T-cell (primary cell): ENCODE results near the gene PTGDR2. TPM values are rescaled to one million over a fixed set of nuclear protein-coding genes. Genes with fewer than 3 reads are reported as not detected.

ENCODE experiments used
- ATAC-seq, 4 experiments: fragments of 200-7000 bp in 3 of 4; fragments of 150-1000 bp in 1 of 4; cut with Tn5 transposase; replicated peaks in 1 of 4; 1 replicate in 3 of 4; 2 replicates in 1 of 4; pipeline ENCODE4 v1.10.0; 2021; ENCODE audit warnings: moderate library complexity in 3 of 4, mild to moderate bottlenecking in 2 of 4, moderate number of reproducible peaks in 1 of 4
- CTCF ChIA-PET, 2 donors: fragments of 300-600 bp; sonication (Branson Sonifier 250); formaldehyde crosslinking; loops; one replicate each; lab custom pipeline; 2022; ENCODE audit warnings: antibody characterized with exemption in 2 of 2; lab: Charles Lee
- POLR2A ChIA-PET, 2 donors: fragments of 300-600 bp; sonication (Branson Sonifier 250); formaldehyde crosslinking; loops; one replicate each; lab custom pipeline; 2022; ENCODE audit warnings: antibody characterized with exemption in 2 of 2; lab: Charles Lee
- DNase-seq, 35 experiments: peaks; one replicate each; pipeline versions ENCODE4 v3.0.0 to v3.0.0-alpha.2; 2013 to 2023
- H3K27ac ChIP-seq: one replicate; pipeline ENCODE4 v1.5.1; 2013; ENCODE audit warnings: low read length
- H3K27me3 ChIP-seq, 2 experiments: replicated peaks in 1 of 2; 1 replicate in 1 of 2; 2 replicates in 1 of 2; pipeline versions ENCODE4 v1.6.1 to v1.7.0; 2013; ENCODE audit warnings: low read length in 1 of 2, mixed read lengths in 1 of 2; ENCODE audit not compliant: control insufficient read depth in 2 of 2, insufficient read depth in 2 of 2; ENCODE audit errors: extremely low read depth in 1 of 2
- H3K36me3 ChIP-seq, 2 donors: 1 replicate in 1 of 2; 2 replicates in 1 of 2; pipeline versions ENCODE4 v1.6.1 to v1.7.0; 2013; ENCODE audit warnings: low read length in 1 of 2; ENCODE audit not compliant: control insufficient read depth in 2 of 2, insufficient read depth in 1 of 2; ENCODE audit errors: extremely low read depth in 1 of 2
- H3K4me1 ChIP-seq, 2 experiments: 1 replicate in 1 of 2; 2 replicates in 1 of 2; pipeline versions ENCODE4 v1.6.1 to v1.7.0; 2013; ENCODE audit warnings: low read length in 2 of 2, mixed read lengths in 1 of 2; ENCODE audit not compliant: insufficient read depth in 2 of 2, control insufficient read depth in 1 of 2; ENCODE audit errors: extremely low read depth in 1 of 2
- H3K4me3 ChIP-seq, 2 donors: 1 replicate in 1 of 2; 2 replicates in 1 of 2; pipeline versions ENCODE4 v1.5.1 to v1.7.0; 2013; ENCODE audit warnings: mild to moderate bottlenecking in 2 of 2, low read length in 1 of 2, moderate library complexity in 1 of 2; ENCODE audit not compliant: control insufficient read depth in 1 of 2; ENCODE audit errors: extremely low read depth in 1 of 2
- H3K9me3 ChIP-seq: 2 replicates; pipeline ENCODE4 v1.7.0; 2013
- H3K27ac Mint-ChIP-seq, 2 donors: one replicate each; pipeline ENCODE4 v1.8.0; 2020 to 2021; ENCODE audit warnings: mild to moderate bottlenecking in 2 of 2, mixed read lengths in 2 of 2
- H3K27me3 Mint-ChIP-seq, 2 donors: one replicate each; pipeline ENCODE4 v1.8.0; 2021 to 2022; ENCODE audit warnings: mixed read lengths in 2 of 2
- H3K36me3 Mint-ChIP-seq: one replicate; pipeline ENCODE4 v1.8.0; 2021; ENCODE audit warnings: mixed read lengths
- H3K4me1 Mint-ChIP-seq, 3 donors: one replicate each; pipeline ENCODE4 v1.8.0; 2020 to 2022; ENCODE audit warnings: mixed read lengths in 3 of 3, mild to moderate bottlenecking in 1 of 3
- H3K4me3 Mint-ChIP-seq, 3 donors: one replicate each; pipeline ENCODE4 v1.8.0; 2020 to 2022; ENCODE audit warnings: mild to moderate bottlenecking in 3 of 3, mixed read lengths in 3 of 3, moderate library complexity in 3 of 3
- H3K9me3 Mint-ChIP-seq, 3 donors: one replicate each; pipeline ENCODE4 v1.8.0; 2020 to 2022; ENCODE audit warnings: mixed read lengths in 3 of 3
- WGBS: methylation state at CpG from one replicate; pipeline ENCODE4 v1.1.5; 2013; ENCODE audit warnings: missing lambda C conversion rate; ENCODE audit not compliant: insufficient coverage; 5-methylcytosine and 5-hydroxymethylcytosine counted together
- total RNA-seq, 35 experiments: library from RNA in 6 of 35; stranded (reverse) in 6 of 35; fragments of 120-200 nt in 1 of 35; gene quantifications; one replicate each; pipeline versions ENCODE4 v1.2.1 to v1.2.4 and lab custom pipeline; 2013 to 2026

PTGDR2 gene
- total RNA-seq, 5 donors from 2014 or later (not counting 1 experiment from before 2014, with no cell fraction given), result 1.6 to 23.1 (median 2.7) TPM

- WGBS, result 75% methylated on average over 6 of the region's 6 CpGs
- Histone ChIP-seq H3K4me3 (no peak overlapping the region), H3K27ac (no peak overlapping the region), H3K27me3 (no peaks in the 10 kb centered on the region), H3K4me1 (no peaks in the 10 kb centered on the region), H3K36me3 (peaks cover 5 to 41% of the 10 kb centered on the region in 2 donors), H3K9me3 (no peaks in the 10 kb centered on the region)
- Mint-ChIP-seq H3K4me1 (peaks cover 0 to 8% (median 5%) of the 10 kb centered on the region in 3 donors), H3K4me3 (no peak overlapping the region), H3K36me3 (peaks cover 50% of the 10 kb centered on the region), H3K9me3 (no peaks in the 10 kb centered on the region), H3K27ac (no peak overlapping the region), H3K27me3 (no peaks in the 10 kb centered on the region)
- CTCF ChIA-PET, result no interaction called here
- ATAC-seq (no peak), DNase-seq (no peak)
- POLR2A ChIA-PET, result interaction anchor here in 1 of 2 donors (0.7 kb wide), 1 partner anchor 52 kb away, joined by 8 read pairs; no protein-coding TSS in a partner anchor
These were observed 34.1 kb upstream of the PTGDR2 start for GRCh38 chr11:60889869-60890311.

- Histone ChIP-seq H3K27me3 (no peaks in the 10 kb centered on the region), H3K27ac (no peak overlapping the region), H3K4me3 (no peak overlapping the region), H3K36me3 (peaks cover 5 to 27% of the 10 kb centered on the region in 2 donors), H3K9me3 (no peaks in the 10 kb centered on the region), H3K4me1 (no peaks in the 10 kb centered on the region)
- Mint-ChIP-seq H3K27me3 (no peaks in the 10 kb centered on the region), H3K4me1 (peaks cover 0 to 11% (median 11%) of the 10 kb centered on the region in 3 donors), H3K27ac (no peak overlapping the region), H3K9me3 (no peaks in the 10 kb centered on the region), H3K36me3 (peaks cover 49% of the 10 kb centered on the region), H3K4me3 (no peak overlapping the region)
- CTCF ChIA-PET, result interaction anchor here (0.6 to 1.8 kb wide), 10 partner anchors 12 to 825 kb away, joined by 3 to 45 read pairs (median 4); no protein-coding TSS in a partner anchor
- DNase-seq (peak in 14 of 35 experiments; percentile 17 to 54 (median 28)), ATAC-seq (peak; percentile 81 to 87 (median 82))
- WGBS, result 67% methylated on average over 3 of the region's 5 CpGs
- POLR2A ChIA-PET, result no interaction called here
These were observed 31.8 kb upstream of the PTGDR2 start for GRCh38 chr11:60887556-60887955.

- Histone ChIP-seq H3K4me3 (no peak overlapping the region), H3K4me1 (no peaks in the 10 kb centered on the region), H3K27ac (no peak overlapping the region), H3K36me3 (peaks cover 0 to 19% of the 10 kb centered on the region in 2 donors), H3K9me3 (no peaks in the 10 kb centered on the region), H3K27me3 (no peaks in the 10 kb centered on the region)
- ChIA-PET POLR2A (no interaction called here), CTCF (no interaction called here)
- peaks cover 0 to 6% (median 6%) of the 10 kb centered on the region in 3 donors for H3K4me1 Mint-ChIP-seq
- no peak overlapping the region for H3K4me3 Mint-ChIP-seq
- peaks cover 54% of the 10 kb centered on the region for H3K36me3 Mint-ChIP-seq
- no peaks in the 10 kb centered on the region for H3K27me3 Mint-ChIP-seq
- peak overlapping the region in 1 of 2 donors; percentile 61 for H3K27ac Mint-ChIP-seq
- DNase-seq (no peak), ATAC-seq (no peak)
- 96% methylated on average over 6 of the region's 8 CpGs for WGBS
- no peaks in the 10 kb centered on the region for H3K9me3 Mint-ChIP-seq
These were observed 25.0 kb upstream of the PTGDR2 start for GRCh38 chr11:60880643-60881282.

- WGBS, result no CpG with 5 or more reads among the region's 5 CpGs
- Mint-ChIP-seq H3K27ac (no peak overlapping the region), H3K4me1 (peaks cover 0 to 6% (median 6%) of the 10 kb centered on the region in 3 donors), H3K9me3 (no peaks in the 10 kb centered on the region), H3K36me3 (peaks cover 48% of the 10 kb centered on the region), H3K4me3 (no peak overlapping the region), H3K27me3 (no peaks in the 10 kb centered on the region)
- ATAC-seq, result no peak
- POLR2A ChIA-PET, result no interaction called here
- no peaks in the 10 kb centered on the region for H3K27me3 ChIP-seq
- no peak overlapping the region for H3K27ac ChIP-seq
- H3K36me3 ChIP-seq, result peaks cover 0 to 21% of the 10 kb centered on the region in 2 donors
- no peak overlapping the region for H3K4me3 ChIP-seq
- no peaks in the 10 kb centered on the region for H3K9me3 ChIP-seq
- no peak for DNase-seq
- no peaks in the 10 kb centered on the region for H3K4me1 ChIP-seq
- CTCF ChIA-PET, result no interaction called here
These were observed 24.3 kb upstream of the PTGDR2 start for GRCh38 chr11:60879971-60880588.

GRCh38 chr11:60879104-60879503 is 23.4 kb upstream of the PTGDR2 start:
- no peaks in the 10 kb centered on the region for H3K9me3 ChIP-seq
- H3K27me3 Mint-ChIP-seq, result no peaks in the 10 kb centered on the region
- H3K4me3 Mint-ChIP-seq, result no peak overlapping the region
- CTCF ChIA-PET, result no interaction called here
- H3K36me3 ChIP-seq, result peaks cover 0 to 21% of the 10 kb centered on the region in 2 donors
- no peaks in the 10 kb centered on the region for H3K4me1 ChIP-seq
- ATAC-seq (no peak), DNase-seq (no peak)
- no peak overlapping the region for H3K27ac ChIP-seq
- WGBS, result no CpG with 5 or more reads among the region's 1 CpG
- peaks cover 0 to 8% (median 6%) of the 10 kb centered on the region in 3 donors for H3K4me1 Mint-ChIP-seq
- H3K4me3 ChIP-seq, result no peak overlapping the region
- no peaks in the 10 kb centered on the region for H3K27me3 ChIP-seq
- H3K36me3 Mint-ChIP-seq, result peaks cover 44% of the 10 kb centered on the region
- POLR2A ChIA-PET, result no interaction called here
- H3K27ac Mint-ChIP-seq, result no peak overlapping the region
- no peaks in the 10 kb centered on the region for H3K9me3 Mint-ChIP-seq

- DNase-seq (no peak), ATAC-seq (no peak)
- ChIA-PET POLR2A (no interaction called here), CTCF (interaction anchor here in 1 of 2 donors (0.6 kb wide), 1 partner anchor 34 kb away, joined by 5 read pairs; no protein-coding TSS in a partner anchor)
- H3K9me3 ChIP-seq, result no peaks in the 10 kb centered on the region
- H3K36me3 ChIP-seq, result peaks cover 0 to 21% of the 10 kb centered on the region in 2 donors
- Mint-ChIP-seq H3K27ac (no peak overlapping the region), H3K4me3 (no peak overlapping the region), H3K36me3 (peaks cover 39% of the 10 kb centered on the region), H3K4me1 (peaks cover 3 to 5% (median 3%) of the 10 kb centered on the region in 3 donors), H3K27me3 (no peaks in the 10 kb centered on the region), H3K9me3 (no peaks in the 10 kb centered on the region)
- 100% methylated on average over 2 of the region's 5 CpGs for WGBS
- no peak overlapping the region for H3K4me3 ChIP-seq
- H3K27ac ChIP-seq, result no peak overlapping the region
- peaks cover 0 to 3% of the 10 kb centered on the region in 2 experiments for H3K4me1 ChIP-seq
- no peaks in the 10 kb centered on the region for H3K27me3 ChIP-seq
These were observed 22.7 kb upstream of the PTGDR2 start for GRCh38 chr11:60878245-60879101.
